Right atrium auricular region (tissue), 2 donors: ENCODE data around the gene NPHP4. TPM values are rescaled to one million over a fixed set of nuclear protein-coding genes. Genes with fewer than 3 reads are reported as not detected.

Experiments used
- DNase-seq: peaks from one replicate; pipeline ENCODE4 v3.0.0-alpha.2; 2019; ENCODE audit warnings: low spot score
- H3K27ac ChIP-seq, 2 donors: fragments of 200-600 bp; sonication (generic); 1 replicate in 1 of 2; 2 replicates in 1 of 2; pipeline ENCODE4 v1.5.1; 2016 to 2019
- H3K27me3 ChIP-seq, 2 donors: fragments of 200-600 bp; sonication (generic); one replicate each; pipeline versions ENCODE4 v1.5.1 to v1.6.0; 2017 to 2019
- H3K36me3 ChIP-seq: fragments of 200-600 bp; sonication (generic); one replicate; pipeline ENCODE4 v1.5.1; 2016
- H3K4me1 ChIP-seq, 2 donors: fragments of 200-600 bp; sonication (generic); one replicate each; pipeline versions ENCODE4 v1.5.1 to v1.6.0; 2017 to 2019
- H3K4me3 ChIP-seq, 2 donors: fragments of 200-600 bp; sonication (generic); 1 replicate in 1 of 2; 2 replicates in 1 of 2; pipeline ENCODE4 v1.5.1; 2017 to 2019; ENCODE audit warnings: mild to moderate bottlenecking in 1 of 2, moderate library complexity in 1 of 2
- H3K9me3 ChIP-seq, 2 donors: fragments of 200-600 bp; sonication (generic); one replicate each; pipeline ENCODE4 v1.5.1; 2019
- CTCF ChIP-seq, 2 donors: fragments of 200-600 bp; sonication (generic); IDR thresholded peaks; one replicate each; pipeline ENCODE4 v1.5.1; 2019; ENCODE audit warnings: antibody characterized with exemption in 2 of 2
- total RNA-seq, 2 donors: library from RNA; depleted of rRNA; stranded (reverse); fragments of >200 nt; gene quantifications; one replicate each; pipeline ENCODE4 v1.1.0, GENCODE V29; 2016

NPHP4 gene
- total RNA-seq, 2 donors from 2014 or later = 3.0 to 4.3 TPM

- peaks cover 0 to 9% of the 10 kb centered on the region in 2 donors for H3K4me1 ChIP-seq
- no peaks in the 10 kb centered on the region for H3K27me3 ChIP-seq
- no peak for TF ChIP-seq CTCF (IDR thresholded peaks at IDR 0.05)
- no peak overlapping the region for H3K4me3 ChIP-seq
- no peak overlapping the region for H3K27ac ChIP-seq
- H3K9me3 ChIP-seq = no peaks in the 10 kb centered on the region
- DNase-seq = no peak
- no peaks in the 10 kb centered on the region for H3K36me3 ChIP-seq
These were observed 106.6 kb downstream of the NPHP4 start for GRCh38 chr1:5885471-5886139.

DNA sequence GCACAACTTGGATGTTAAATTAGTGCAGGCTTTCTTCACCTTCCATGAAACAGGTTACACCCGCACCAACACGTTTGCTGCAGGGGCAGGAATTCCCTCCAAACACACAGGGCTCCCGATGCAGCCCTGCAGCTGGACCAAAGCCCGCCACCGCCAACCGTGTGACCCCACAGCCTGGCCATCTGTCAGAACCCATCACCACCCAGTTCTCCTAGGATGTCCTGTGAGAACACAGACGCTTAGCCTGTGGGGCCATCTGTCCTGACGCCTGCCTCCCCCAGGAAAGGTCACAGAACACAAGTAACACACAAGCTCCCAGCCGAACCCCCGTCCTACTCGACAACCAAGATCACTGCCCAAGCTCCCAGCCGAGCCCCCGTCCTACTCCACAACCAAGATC is 108.1 kb downstream of the NPHP4 start:
- H3K36me3 ChIP-seq = peaks cover 13% of the 10 kb centered on the region
- no peak overlapping the region for H3K27ac ChIP-seq
- peaks cover 0 to 5% of the 10 kb centered on the region in 2 donors for H3K9me3 ChIP-seq
- TF ChIP-seq CTCF (IDR thresholded peaks at IDR 0.05) = no peak
- no peaks in the 10 kb centered on the region for H3K27me3 ChIP-seq
- DNase-seq = no peak
- peaks cover 0 to 9% of the 10 kb centered on the region in 2 donors for H3K4me1 ChIP-seq
- no peak overlapping the region for H3K4me3 ChIP-seq

- H3K4me1 ChIP-seq = peaks cover 0 to 9% of the 10 kb centered on the region in 2 donors
- TF ChIP-seq CTCF (IDR thresholded peaks at IDR 0.05) = no peak
- peaks cover 0 to 5% of the 10 kb centered on the region in 2 donors for H3K9me3 ChIP-seq
- H3K36me3 ChIP-seq = peaks cover 13% of the 10 kb centered on the region
- H3K27ac ChIP-seq = no peak overlapping the region
- no peaks in the 10 kb centered on the region for H3K27me3 ChIP-seq
- no peak for DNase-seq
- H3K4me3 ChIP-seq = no peak overlapping the region
These were observed 108.8 kb downstream of the NPHP4 start for GRCh38 chr1:5883129-5884048.

- Histone ChIP-seq H3K36me3 (peaks cover 13% of the 10 kb centered on the region), H3K4me3 (no peak overlapping the region), H3K27ac (no peak overlapping the region), H3K4me1 (peaks cover 0 to 9% of the 10 kb centered on the region in 2 donors), H3K9me3 (peaks cover 0 to 5% of the 10 kb centered on the region in 2 donors), H3K27me3 (no peaks in the 10 kb centered on the region)
- no peak for DNase-seq
- no peak for TF ChIP-seq CTCF (IDR thresholded peaks at IDR 0.05)
These were observed 109.7 kb downstream of the NPHP4 start for GRCh38 chr1:5882367-5883128.

GRCh38 chr1:5881526-5882222 is 110.6 kb downstream of the NPHP4 start:
- TF ChIP-seq CTCF (IDR thresholded peaks at IDR 0.05) = no peak
- peaks cover 0 to 5% of the 10 kb centered on the region in 2 donors for H3K9me3 ChIP-seq
- H3K4me1 ChIP-seq = peaks cover 0 to 9% of the 10 kb centered on the region in 2 donors
- no peaks in the 10 kb centered on the region for H3K27me3 ChIP-seq
- H3K4me3 ChIP-seq = no peak overlapping the region
- H3K27ac ChIP-seq = no peak overlapping the region
- DNase-seq = no peak
- H3K36me3 ChIP-seq = peaks cover 13% of the 10 kb centered on the region
